ENCODE data around the gene TMOD2.
A peak's percentile ranks its signal among the peaks of the same experiment; 100 is the strongest.
"Not testable (repeated sequence)": the region's sequence is repeated elsewhere in the genome, so short reads cannot be mapped to it uniquely, and the experiment has no call there.

TMOD2 gene

GRCh38 chr15:51775967-51776816, 24.8 kb downstream of the TMOD2 start:
- peak; percentile 28 to 30 for DNase-seq
- Mint-ChIP-seq H3K9me3 (no peaks in the 10 kb centered on the region), H3K4me3 (no peak overlapping the region), H3K27ac (no peak overlapping the region), H3K4me1 (peaks cover 7% of the 10 kb centered on the region), H3K27me3 (no peaks in the 10 kb centered on the region)
- peak; percentile 70 for ATAC-seq

DNA sequence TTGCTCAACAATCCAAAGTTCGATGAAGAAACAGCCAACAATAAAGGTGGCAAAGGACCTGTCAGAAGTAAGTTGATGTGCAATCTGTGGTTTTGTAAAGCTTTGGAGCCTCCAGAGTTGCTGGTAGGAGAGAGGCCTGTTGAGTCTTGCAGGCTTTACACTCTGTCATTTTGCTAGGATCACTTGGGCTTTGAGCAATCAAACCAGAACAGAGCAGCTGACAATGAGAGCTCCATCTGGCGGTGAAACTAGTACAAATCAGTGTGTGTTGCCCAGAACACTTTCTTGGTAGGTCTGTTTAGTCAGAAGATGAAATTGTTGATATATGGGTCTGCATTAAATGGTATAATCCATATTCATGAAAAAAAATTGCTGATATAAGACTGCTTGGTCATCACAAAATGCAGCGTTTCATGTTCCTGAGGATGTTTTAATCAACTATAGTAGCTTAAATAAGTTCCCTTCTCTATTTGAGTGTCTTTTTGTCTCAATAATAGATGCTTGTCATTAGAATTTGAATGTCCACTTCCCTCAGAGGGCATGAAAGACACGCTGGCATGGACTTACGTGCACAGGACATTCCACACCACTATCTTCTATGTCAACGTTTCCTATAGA, 25.7 kb downstream of the TMOD2 start:
- H3K4me1 Mint-ChIP-seq, result peaks cover 7% of the 10 kb centered on the region
- peak; percentile 85 for ATAC-seq
- no peak overlapping the region for H3K27ac Mint-ChIP-seq
- DNase-seq, result peak; percentile 57 to 61
- no peak overlapping the region for H3K4me3 Mint-ChIP-seq
- no peaks in the 10 kb centered on the region for H3K9me3 Mint-ChIP-seq
- H3K27me3 Mint-ChIP-seq, result no peaks in the 10 kb centered on the region

GRCh38 chr15:51780636-51781035, 29.2 kb downstream of the TMOD2 start:
- H3K9me3 Mint-ChIP-seq, result no peaks in the 10 kb centered on the region

DNA sequence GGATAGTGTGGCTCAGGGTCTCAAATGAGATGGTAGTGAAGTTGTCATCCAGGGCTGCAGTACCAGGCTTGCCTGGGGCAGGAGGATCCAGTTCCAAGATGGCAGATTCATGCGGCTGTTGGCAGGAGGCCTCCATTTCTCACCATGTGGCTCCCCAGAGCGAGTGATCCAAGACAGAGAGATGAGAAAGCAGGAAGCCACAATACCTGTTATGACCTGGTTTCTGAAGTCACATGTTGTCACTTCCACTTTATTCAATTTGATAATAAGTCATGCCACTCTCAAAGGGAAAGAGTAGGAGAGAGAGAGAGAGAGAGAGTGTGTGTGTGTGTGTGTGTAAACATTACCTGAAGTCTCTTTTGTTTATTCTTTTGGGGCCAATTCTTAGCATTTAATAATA, 30.1 kb downstream of the TMOD2 start:
- H3K4me1 Mint-ChIP-seq, result peaks cover under 1% of the 10 kb centered on the region
- H3K4me3 Mint-ChIP-seq, result no peak overlapping the region
- H3K27ac Mint-ChIP-seq, result no peak overlapping the region
- peak; percentile 39 for ATAC-seq
- H3K27me3 Mint-ChIP-seq, result no peaks in the 10 kb centered on the region
- H3K9me3 Mint-ChIP-seq, result no peaks in the 10 kb centered on the region
- DNase-seq, result no peak

More at GRCh38 chr15:51780636-51781035, 29.2 kb downstream of the TMOD2 start:
- no peaks in the 10 kb centered on the region for H3K27me3 Mint-ChIP-seq
- ATAC-seq (no peak), DNase-seq (no peak)
- no peak overlapping the region for H3K4me3 Mint-ChIP-seq
- H3K4me1 Mint-ChIP-seq, result peaks cover 7% of the 10 kb centered on the region
- H3K27ac Mint-ChIP-seq, result no peak overlapping the region

- H3K4me1 Mint-ChIP-seq, result no peaks in the 10 kb centered on the region
- H3K27me3 Mint-ChIP-seq, result no peaks in the 10 kb centered on the region
- H3K4me3 Mint-ChIP-seq, result no peak overlapping the region
- H3K9me3 Mint-ChIP-seq, result no peaks in the 10 kb centered on the region
- no peak overlapping the region for H3K27ac Mint-ChIP-seq
- ATAC-seq, result no peak
- no peak for DNase-seq
Measured at GRCh38 chr15:51782357-51782896, 31.0 kb downstream of the TMOD2 start.

- no peak for DNase-seq
- Mint-ChIP-seq H3K4me3 (no peak overlapping the region), H3K27ac (no peak overlapping the region), H3K4me1 (no peaks in the 10 kb centered on the region), H3K27me3 (no peaks in the 10 kb centered on the region), H3K9me3 (peaks cover 0 to 3% of the 10 kb centered on the region in 2 donors)
- no peak for ATAC-seq
Measured at GRCh38 chr15:51783967-51784366, 32.6 kb downstream of the TMOD2 start.

GRCh38 chr15:51787130-51787529, 35.7 kb downstream of the TMOD2 start:
- H3K27ac Mint-ChIP-seq, result not testable (repeated sequence)

DNA sequence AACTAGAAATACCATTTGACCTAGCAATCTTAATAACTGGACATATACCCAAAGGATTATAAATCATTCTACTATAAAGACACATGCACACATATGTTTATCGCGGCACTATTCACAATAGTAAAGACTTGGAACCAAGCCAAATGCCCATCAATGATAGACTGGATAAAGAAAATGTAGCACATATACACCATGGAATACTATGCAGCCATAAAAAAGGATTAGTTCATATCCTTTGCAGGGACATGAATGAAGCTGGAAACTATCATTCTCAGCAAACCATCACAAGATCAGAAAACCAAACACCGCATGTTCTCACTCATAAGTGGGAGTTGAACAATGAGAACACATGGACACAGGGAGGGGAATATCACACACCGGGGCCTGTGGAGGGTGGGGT, 41.1 kb downstream of the TMOD2 start:
- ATAC-seq, H3K27me3 Mint-ChIP-seq, H3K27ac Mint-ChIP-seq, H3K4me3 Mint-ChIP-seq, H3K9me3 Mint-ChIP-seq, H3K4me1 Mint-ChIP-seq, DNase-seq: not testable (repeated sequence)

More at GRCh38 chr15:51787130-51787529, 35.7 kb downstream of the TMOD2 start:
- ATAC-seq, DNase-seq, H3K27me3 Mint-ChIP-seq, H3K4me3 Mint-ChIP-seq, H3K4me1 Mint-ChIP-seq, H3K9me3 Mint-ChIP-seq: not testable (repeated sequence)

GRCh38 chr15:51793521-51794305, 42.3 kb downstream of the TMOD2 start:
- ATAC-seq (no peak), DNase-seq (no peak)
- no peaks in the 10 kb centered on the region for H3K27me3 Mint-ChIP-seq
- H3K9me3 Mint-ChIP-seq, result peaks cover 0 to 5% of the 10 kb centered on the region in 2 donors
- no peak overlapping the region for H3K4me3 Mint-ChIP-seq
- H3K27ac Mint-ChIP-seq, result no peak overlapping the region
- H3K4me1 Mint-ChIP-seq, result no peaks in the 10 kb centered on the region

DNA sequence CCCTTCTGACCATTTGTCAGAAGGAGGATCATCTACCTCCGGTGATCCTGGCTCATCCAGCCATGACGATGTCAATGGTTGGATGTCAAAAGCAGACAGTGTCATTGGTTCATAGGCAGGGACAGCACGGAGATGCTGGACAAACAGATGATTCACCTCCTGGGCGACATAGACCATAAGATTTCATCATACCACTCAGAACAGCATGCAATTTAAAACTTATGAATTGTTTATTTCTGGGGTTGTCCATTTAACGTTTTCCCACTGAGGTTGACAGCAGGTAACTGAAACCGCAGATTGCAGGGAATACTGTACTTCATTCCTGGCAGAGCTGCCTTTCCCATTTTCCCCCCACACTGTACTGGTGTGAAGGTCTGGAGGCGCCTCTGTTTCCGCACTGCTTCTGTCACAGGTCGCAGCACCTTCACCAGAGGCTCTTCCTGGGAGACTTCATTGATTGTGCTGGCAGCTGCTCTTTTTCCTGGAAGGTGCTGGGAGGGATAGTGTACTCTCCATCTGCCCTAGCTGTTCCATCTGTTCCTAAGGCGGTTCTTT, 45.5 kb downstream of the TMOD2 start:
- ATAC-seq (no peak), DNase-seq (no peak)
- Mint-ChIP-seq H3K4me3 (no peak overlapping the region), H3K27ac (no peak overlapping the region), H3K4me1 (no peaks in the 10 kb centered on the region), H3K27me3 (no peaks in the 10 kb centered on the region), H3K9me3 (no peaks in the 10 kb centered on the region)

DNA sequence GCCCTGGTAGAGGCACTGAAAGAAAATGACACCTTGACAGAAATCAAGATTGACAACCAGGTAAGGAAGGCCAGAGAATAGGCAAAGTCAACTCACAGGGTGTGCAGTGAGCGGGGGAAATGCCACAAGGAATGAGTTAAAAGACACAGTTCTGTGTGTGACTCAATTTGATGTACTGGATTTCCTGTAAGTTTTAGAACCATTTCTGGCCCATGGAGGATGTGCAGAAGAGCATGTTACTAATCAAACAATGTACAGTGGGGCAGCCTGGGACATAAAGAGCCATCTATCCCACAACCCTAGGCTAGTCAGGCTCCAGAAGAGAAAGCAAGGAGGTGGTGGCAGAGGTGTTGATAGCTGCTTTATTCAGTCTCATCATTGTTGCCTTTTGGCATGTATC, 46.9 kb downstream of the TMOD2 start:
- DNase-seq, result no peak
- H3K27ac Mint-ChIP-seq, result no peak overlapping the region
- H3K4me3 Mint-ChIP-seq, result no peak overlapping the region
- no peaks in the 10 kb centered on the region for H3K4me1 Mint-ChIP-seq
- no peak for ATAC-seq
- H3K9me3 Mint-ChIP-seq, result no peaks in the 10 kb centered on the region
- no peaks in the 10 kb centered on the region for H3K27me3 Mint-ChIP-seq

GRCh38 chr15:51799282-51800252, 48.2 kb downstream of the TMOD2 start:
- no peaks in the 10 kb centered on the region for H3K27me3 Mint-ChIP-seq
- H3K4me3 Mint-ChIP-seq, result no peak overlapping the region
- H3K4me1 Mint-ChIP-seq, result no peaks in the 10 kb centered on the region
- H3K27ac Mint-ChIP-seq, result no peak overlapping the region
- H3K9me3 Mint-ChIP-seq, result no peaks in the 10 kb centered on the region
- DNase-seq, result no peak
- ATAC-seq, result no peak

DNA sequence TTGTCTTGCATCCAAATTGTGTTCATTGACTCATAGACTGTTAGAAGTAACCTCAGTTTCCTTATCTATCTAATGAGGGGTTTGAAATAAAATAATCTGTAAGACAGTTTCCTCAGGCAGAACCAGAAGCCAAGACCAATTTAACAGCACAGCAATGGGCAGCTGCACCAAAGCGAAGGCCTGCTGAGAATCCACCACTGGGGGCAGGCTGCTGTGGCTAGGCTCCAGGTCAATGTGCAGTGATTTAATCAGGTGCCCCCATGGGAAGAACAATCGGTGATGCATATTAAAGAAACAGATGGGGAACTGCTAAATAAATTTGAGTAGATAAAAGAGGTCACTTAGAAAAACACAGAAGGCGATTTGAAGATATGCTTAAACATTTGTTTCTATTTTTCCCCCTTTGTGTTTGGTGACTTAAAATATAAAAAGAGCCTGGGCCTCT, 50.0 kb downstream of the TMOD2 start:
- H3K4me3 Mint-ChIP-seq, result no peak overlapping the region
- ATAC-seq, result no peak
- no peak for DNase-seq
- no peaks in the 10 kb centered on the region for H3K9me3 Mint-ChIP-seq
- no peak overlapping the region for H3K27ac Mint-ChIP-seq
- H3K4me1 Mint-ChIP-seq, result no peaks in the 10 kb centered on the region
- H3K27me3 Mint-ChIP-seq, result no peaks in the 10 kb centered on the region

DNA sequence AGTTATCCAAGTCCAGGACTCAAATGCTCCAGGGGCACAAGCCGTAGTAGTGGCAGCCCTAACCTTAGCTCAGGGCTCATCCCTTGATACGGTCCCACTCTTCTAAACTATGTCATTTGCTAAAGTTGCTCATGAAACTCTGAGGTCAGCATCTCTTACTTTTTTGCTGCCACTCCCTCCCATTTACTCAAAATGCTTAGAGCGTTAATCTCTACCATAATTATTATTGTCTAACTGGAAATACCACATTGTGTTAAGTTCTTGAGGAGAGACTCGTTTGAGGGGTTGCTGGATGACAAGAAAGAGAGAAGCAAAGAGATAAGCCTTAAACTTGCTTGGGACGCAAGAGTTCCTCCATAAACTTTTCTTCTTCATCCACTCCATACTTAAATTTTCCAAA, 51.2 kb downstream of the TMOD2 start:
- H3K9me3 Mint-ChIP-seq, result no peaks in the 10 kb centered on the region
- DNase-seq, result no peak
- H3K4me3 Mint-ChIP-seq, result no peak overlapping the region
- no peaks in the 10 kb centered on the region for H3K4me1 Mint-ChIP-seq
- H3K27ac Mint-ChIP-seq, result no peak overlapping the region
- H3K27me3 Mint-ChIP-seq, result no peaks in the 10 kb centered on the region
- ATAC-seq, result no peak

Measured in stimulated activated naive CD8-positive, alpha-beta T cell treated with anti-CD3 and anti-CD28 coated beads, Interleukin-15, amount 100 ng/mL, for 72 hours (primary cell).